HG03196 (cell line): ENCODE results near the gene CYS1.
"Not testable (repeated sequence)": the region's sequence is repeated elsewhere in the genome, so short reads cannot be mapped to it uniquely, and the experiment has no call there.

Source experiments
- ATAC-seq: cut with Tn5 transposase; IDR thresholded peaks from one replicate; pipeline ENCODE4 v1.9.1; 2021; ENCODE audit not compliant: unreplicated experiment

CYS1 gene

DNA sequence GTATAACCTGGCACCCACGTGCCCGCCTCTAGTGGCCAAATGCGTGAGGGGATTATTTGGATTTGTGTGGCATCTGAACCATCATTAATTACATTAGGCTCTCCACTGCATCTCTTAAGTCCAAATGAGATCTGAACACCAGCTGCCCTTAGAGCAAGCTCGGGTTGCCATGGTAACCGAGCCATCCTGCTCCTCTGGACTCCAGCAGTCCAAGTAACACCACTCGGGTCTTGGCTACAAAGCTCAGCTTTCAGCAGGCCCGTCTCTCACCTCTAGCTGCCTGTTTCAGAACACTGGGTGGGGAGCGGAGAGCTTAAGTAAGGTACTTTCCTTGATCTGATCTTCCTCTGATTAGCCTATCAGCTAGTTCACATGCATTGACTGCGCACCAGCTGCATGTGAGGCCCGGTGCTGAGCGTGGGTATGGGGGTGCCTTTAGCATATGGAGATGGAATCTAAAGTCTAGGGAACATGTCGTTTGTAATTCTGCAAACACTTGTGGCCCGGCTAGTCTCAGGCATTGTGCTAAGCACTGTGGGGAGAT, 14.1 kb upstream of the CYS1 start:
- no peak for ATAC-seq

DNA sequence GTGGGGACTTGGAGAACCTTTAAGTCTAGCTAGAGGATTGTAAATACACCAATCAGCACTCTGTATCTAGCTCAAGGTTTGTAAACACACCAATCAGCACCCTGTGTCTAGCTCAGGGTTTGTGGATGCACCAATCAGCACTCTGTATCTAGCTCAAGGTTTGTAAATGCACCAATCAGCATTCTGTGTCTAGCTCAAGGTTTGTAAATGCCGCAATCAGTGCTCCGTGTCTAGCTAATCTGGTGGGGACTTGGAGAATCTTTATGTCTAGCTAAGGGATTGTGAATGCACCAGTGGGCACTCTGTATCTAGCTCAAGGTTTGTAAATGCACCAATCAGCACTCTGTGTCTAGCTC, 11.7 kb upstream of the CYS1 start:
- ATAC-seq, result not testable (repeated sequence)

DNA sequence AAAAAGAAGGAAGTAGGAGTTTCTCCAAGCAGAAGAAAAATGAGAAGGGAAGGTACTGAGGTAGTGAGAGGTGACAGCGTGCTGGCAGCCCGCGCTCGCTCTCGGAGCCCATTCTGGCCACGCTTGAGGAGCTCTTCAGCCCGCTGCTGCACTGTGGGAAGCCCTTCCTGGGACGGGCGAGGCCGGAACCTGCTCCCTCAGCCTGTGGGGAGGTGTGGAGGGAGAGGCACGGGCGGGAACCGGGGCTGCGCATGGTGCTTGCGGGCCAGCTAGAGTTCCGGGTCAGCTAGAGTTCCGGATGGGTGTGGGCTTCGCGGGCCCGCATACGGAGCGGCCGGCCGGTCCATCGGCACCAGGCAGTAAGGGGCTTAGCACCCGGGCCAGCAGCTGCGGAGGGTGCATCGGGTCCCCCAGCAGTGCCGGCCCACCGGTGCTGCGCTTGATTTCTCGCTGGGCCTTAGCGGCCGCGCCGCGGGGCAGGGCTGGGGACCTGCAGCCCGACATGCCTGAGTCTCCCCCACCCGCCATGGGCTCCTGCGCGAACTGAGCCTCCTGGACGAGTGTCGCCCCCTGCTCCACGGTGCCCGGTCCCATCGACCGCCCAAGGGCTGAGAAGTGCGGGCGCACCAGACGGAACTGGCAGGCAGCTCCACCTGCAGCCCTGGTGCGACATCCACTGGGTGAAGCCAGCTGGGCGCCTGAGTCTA, 11.1 kb upstream of the CYS1 start:
- ATAC-seq, result no peak

- ATAC-seq, result peak; percentile 49
Observed at GRCh38 chr2:10089565-10090190, 9.5 kb upstream of the CYS1 start.

GRCh38 chr2:10087360-10087759, 7.1 kb upstream of the CYS1 start:
- ATAC-seq, result no peak

DNA sequence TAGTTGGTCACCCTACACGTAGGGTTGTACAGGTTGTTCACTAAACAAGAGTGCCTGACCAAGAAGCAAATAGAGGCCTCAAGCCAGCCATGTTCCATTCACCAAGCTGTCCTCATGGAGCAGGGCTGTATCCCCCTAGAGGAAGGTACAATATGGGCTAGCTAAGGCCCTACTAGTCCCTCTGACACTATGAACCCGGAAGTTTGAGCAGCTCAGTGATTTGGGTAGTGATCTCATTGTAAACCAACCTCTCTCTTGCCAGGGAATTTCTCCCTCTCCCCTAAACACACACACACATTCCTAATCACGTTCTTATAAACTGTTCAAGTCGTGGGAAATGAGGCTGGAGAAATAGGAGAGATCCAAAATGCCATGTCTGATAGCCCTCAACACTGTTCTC, 6.7 kb upstream of the CYS1 start:
- no peak for ATAC-seq

DNA sequence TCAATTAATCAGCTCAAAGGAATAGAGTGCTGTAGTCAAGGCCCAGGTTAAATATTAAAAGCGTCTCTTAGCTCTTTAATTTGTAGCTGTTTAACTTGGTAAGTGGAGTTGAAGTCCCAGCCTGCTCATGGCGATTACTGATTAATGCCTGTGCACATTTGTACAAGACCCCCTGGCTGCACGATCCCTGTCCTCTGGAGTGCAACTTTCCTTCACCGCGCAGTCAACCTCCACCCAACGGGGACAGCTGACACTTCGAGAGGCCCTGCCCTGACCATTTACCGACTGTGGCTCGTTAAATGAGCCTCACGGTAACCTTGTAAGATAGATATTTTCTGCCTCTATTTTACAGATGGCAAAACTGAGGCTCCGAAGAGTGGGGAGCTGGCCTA, 5.5 kb upstream of the CYS1 start:
- no peak for ATAC-seq

- no peak for ATAC-seq
Observed at GRCh38 chr2:10085043-10085667, 4.9 kb upstream of the CYS1 start.

DNA sequence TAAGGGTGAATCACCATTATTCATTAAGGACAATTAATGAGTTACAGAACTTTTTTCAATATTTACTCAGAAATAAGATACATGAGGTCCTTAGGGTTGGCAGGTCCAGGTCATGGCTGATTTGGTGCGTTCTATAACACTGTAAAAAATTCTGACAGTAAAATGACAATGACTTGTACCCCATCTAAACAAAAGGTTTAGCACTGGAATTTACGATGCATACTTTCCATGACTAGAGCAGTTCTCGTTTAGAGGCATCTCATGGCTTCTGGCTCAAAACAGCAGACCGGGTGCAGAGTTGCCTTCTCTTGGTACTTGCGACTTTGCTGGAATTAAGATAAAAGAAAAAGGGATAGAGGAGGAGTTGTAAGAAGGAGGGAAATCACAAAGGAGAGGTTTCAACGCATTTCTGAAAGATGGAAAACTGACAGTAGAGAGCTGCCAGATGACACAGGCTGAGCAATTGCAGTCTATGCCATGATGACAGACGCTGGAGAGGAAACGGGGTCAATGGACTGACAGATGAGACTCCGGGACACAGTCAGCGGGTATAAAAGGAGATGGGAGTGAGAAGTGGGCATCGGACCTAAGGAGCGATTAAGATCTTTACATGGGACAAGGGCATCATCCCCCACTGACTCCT, 4.1 kb upstream of the CYS1 start:
- ATAC-seq, result peak; percentile 2

DNA sequence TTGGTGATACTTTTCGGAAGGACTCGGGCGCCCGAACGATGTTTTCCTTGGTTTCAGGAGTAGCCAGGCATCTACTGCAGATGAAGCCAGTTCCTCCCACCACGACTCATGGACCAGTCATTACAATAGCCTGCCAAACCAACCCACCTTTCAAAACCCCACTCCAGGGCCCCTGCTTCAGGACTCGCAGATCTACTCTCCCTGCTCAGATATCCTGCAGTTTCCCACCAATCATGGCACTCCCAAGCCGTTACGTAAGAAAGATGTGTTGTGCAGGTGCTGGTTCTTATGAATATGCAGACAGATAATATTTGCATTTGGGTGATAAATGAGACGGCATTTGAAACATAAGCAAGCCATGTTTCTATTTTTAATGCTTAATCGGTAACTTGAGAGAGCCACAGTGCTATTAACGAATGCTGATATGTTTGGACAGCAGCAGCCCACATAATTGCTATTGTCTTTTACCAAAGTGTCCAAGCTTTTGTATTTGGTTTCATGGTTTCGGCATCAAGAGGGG, 3.5 kb upstream of the CYS1 start:
- ATAC-seq, result peak; percentile 30

DNA sequence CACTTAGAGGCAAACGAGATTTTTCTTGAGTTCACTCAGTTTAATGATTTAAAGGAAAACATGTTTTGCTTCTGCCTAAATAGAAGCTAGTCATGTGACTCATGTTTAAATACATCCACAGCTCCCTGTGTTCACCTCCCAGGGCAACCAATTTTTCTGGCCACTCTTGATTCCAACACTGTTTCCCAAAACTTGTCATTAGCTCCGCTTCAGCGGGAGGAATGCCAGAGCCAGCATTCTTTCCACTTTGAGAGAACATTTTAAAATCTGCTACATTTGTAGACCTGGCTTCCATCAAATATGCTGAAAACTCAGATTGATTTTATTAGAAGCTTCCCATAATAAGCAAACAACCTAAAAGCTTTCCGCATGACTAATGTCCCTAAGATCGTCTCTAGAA, 2.8 kb upstream of the CYS1 start:
- no peak for ATAC-seq

- ATAC-seq, result peak; percentile 14
Observed at GRCh38 chr2:10080536-10081304, 509 bp upstream of the CYS1 start.

- peak; percentile 21 for ATAC-seq
Observed at GRCh38 chr2:10079266-10079869, 843 bp downstream of the CYS1 start.

DNA sequence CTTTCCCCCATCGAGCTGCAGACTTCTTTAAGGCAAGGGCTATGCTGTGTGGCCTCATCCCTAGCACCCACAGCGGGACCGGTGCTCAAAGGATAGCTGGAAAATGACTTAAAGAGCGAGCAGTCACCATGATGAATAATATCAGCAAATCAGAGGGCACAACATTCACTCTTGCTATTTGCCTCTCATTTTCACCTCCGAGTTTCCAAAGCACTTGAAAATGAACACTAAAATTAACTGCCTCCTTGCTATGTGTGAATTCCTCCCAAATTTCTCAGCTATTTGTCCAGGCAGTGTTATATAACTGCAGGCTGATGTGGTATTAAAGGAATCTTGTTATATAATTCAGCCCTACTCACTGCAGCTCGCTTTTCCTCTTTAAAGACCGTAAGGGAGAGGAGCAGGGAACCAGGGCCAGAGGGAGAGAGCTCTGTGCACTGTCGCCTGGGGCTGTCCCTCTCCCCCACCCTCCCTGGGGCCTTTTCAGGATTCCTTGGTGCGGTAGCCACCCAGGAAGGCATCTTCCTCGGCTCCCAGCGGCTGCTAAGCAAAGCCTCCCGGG, 1.4 kb downstream of the CYS1 start:
- no peak for ATAC-seq

DNA sequence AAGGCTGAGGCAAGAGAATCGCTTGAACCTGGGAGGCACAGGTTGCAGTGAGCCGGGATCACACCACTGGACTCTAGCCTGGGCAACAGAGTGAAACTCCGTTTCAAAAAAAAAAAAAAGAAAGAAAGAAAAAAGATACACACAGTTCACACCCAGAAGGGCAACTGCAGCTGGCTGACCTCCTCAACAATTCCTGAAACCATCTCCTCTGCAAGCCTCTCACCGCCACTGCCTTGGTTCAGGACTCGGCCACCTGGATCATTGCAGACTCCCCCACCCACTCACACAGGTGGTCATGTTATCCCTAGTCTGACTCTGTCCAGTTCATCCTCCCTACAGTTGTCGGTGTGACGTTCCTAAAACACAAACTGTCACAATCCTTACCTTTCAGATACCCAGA, 2.2 kb downstream of the CYS1 start:
- ATAC-seq, result no peak

- no peak for ATAC-seq
Observed at GRCh38 chr2:10076988-10077527, 3.2 kb downstream of the CYS1 start.

DNA sequence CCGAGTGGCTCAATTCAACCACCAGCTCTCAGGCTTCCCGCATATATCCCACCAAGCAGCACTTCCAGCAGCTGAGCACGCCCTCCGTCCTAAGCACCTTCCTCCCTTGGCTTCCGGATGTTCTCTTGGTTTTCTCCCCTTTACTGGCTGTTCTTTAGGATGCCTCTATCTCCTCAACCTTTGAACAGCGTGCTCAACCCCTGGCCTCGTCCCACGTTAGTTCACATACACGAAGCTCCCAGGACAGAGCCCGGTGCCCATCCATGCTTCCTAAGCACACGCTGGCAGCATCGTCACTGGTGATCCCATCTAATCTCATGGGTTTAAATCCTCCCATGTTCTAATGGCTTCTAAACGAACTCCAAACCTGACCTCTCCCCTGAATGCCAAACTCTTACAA, 3.7 kb downstream of the CYS1 start:
- ATAC-seq, result no peak

GRCh38 chr2:10075571-10076209, 4.5 kb downstream of the CYS1 start:
- no peak for ATAC-seq

GRCh38 chr2:10075101-10075500, 5.1 kb downstream of the CYS1 start:
- no peak for ATAC-seq
